ENCODE results near the gene RASGRP1. TPM values are rescaled to one million over a fixed set of nuclear protein-coding genes. Genes with fewer than 3 reads are reported as not detected.

RASGRP1 gene
- total and polyA plus RNA-seq, 7 donors: 0.33 to 3.6 (median 0.71) TPM; not detected in 2

DNA sequence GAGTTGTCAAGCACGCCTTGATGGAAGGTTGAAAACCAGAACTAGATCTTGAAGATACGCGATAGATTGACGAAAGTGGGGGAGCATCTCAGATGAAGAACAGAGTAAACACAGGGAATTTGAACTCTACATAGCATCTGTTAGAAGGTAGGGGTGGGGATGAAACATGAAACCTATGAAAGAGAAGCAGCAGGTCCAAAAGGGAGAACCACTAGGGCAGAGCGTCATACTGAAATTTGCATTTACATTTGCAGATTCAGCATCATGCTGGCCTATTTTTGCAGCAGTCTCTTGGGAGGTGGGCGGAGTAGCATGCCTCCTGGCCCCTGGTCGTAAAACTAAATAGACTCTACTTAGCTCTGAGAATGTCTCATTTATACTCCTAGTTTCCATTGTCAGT lies 46.1 kb upstream of the RASGRP1 start:
- no peaks in the 10 kb centered on the region for H3K4me1 ChIP-seq
- H3K27me3 ChIP-seq: no peaks in the 10 kb centered on the region
- no peaks in the 10 kb centered on the region for H3K36me3 ChIP-seq
- no peak overlapping the region for H3K4me3 ChIP-seq
- 71 to 77% methylated on average over 7 of the region's 7 CpGs for WGBS, 2 donors
- no peak for TF ChIP-seq POLR2A (IDR thresholded peaks at IDR 0.05)
- no peak for TF ChIP-seq EP300 (IDR thresholded peaks at IDR 0.05)
- no peak for TF ChIP-seq POLR2AphosphoS5 (IDR thresholded peaks at IDR 0.05)
- TF ChIP-seq, protein P1, sequence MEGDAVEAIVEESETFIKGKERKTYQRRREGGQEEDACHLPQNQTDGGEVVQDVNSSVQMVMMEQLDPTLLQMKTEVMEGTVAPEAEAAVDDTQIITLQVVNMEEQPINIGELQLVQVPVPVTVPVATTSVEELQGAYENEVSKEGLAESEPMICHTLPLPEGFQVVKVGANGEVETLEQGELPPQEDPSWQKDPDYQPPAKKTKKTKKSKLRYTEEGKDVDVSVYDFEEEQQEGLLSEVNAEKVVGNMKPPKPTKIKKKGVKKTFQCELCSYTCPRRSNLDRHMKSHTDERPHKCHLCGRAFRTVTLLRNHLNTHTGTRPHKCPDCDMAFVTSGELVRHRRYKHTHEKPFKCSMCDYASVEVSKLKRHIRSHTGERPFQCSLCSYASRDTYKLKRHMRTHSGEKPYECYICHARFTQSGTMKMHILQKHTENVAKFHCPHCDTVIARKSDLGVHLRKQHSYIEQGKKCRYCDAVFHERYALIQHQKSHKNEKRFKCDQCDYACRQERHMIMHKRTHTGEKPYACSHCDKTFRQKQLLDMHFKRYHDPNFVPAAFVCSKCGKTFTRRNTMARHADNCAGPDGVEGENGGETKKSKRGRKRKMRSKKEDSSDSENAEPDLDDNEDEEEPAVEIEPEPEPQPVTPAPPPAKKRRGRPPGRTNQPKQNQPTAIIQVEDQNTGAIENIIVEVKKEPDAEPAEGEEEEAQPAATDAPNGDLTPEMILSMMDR (IDR thresholded peaks at IDR 0.05): no peak
- intact Hi-C loops (cut with DNase I): no loop called here
- DNase-seq: no peak
- no peaks in the 10 kb centered on the region for H3K9me3 ChIP-seq
- no peak overlapping the region for H3K27ac ChIP-seq

DNA sequence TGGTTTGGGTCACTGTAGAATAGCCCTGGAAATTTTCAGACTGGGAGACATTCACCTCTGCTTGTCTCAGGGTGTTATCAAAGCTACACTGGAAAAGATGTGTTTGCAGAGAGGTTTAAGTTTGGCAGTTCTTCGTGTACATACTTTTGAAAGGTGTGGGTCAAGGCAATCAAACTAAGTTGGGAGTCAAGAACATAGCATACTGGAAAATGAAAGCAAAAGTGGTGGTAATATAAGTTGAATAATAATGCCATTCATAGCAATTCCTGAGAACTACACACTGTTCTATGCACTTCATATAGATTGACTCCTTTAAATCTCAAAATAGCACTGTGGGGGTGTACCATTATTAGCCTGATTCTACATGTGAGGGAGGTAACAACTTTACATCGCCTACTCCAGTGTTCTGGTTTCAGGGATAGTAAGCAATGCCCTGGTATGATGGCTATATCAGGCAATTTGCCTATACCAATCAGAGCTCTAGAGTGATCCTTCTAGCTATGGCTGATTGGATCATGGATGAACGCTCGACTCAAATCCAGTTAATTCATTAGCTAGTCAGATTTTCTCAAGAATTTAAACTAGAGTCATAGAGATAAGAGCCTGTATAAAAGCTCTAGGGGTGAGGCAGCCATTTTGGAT lies 44.6 kb upstream of the RASGRP1 start:
- no peak for DNase-seq
- H3K36me3 ChIP-seq: no peaks in the 10 kb centered on the region
- no peaks in the 10 kb centered on the region for H3K27me3 ChIP-seq
- H3K4me3 ChIP-seq: no peak overlapping the region
- no peaks in the 10 kb centered on the region for H3K9me3 ChIP-seq
- TF ChIP-seq, protein P1 (IDR thresholded peaks at IDR 0.05): no peak
- TF ChIP-seq EP300 (IDR thresholded peaks at IDR 0.05) (no peak), POLR2AphosphoS5 (IDR thresholded peaks at IDR 0.05) (no peak), POLR2A (IDR thresholded peaks at IDR 0.05) (no peak)
- no peaks in the 10 kb centered on the region for H3K4me1 ChIP-seq
- intact Hi-C loops (cut with DNase I): no loop called here
- no peak overlapping the region for H3K27ac ChIP-seq
- 66 to 83% methylated on average over 4 of the region's 4 CpGs for WGBS, 2 donors

DNA sequence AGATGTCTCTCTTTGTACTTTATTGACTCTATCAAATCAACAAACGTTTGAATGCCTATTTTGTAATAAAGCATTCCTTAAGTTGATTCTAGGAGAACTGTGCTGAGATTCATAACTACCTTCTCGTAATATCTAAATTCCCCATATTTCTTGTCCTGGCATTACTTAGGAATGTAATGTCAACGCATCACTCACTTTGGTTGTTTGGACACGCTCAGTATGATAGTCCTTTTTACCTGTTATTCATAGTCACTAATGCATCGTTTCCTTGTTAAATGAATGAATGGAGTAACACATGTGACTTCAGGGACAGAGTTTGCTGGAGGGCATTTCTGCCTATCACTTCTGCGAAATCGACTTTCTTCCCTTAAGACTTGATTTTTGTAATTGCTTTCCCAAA lies 44.1 kb upstream of the RASGRP1 start:
- no peak for DNase-seq
- 64 to 85% methylated on average over 7 of the region's 7 CpGs for WGBS, 2 donors
- no peak overlapping the region for H3K27ac ChIP-seq
- intact Hi-C loops (cut with DNase I): no loop called here
- H3K27me3 ChIP-seq: no peaks in the 10 kb centered on the region
- no peaks in the 10 kb centered on the region for H3K9me3 ChIP-seq
- TF ChIP-seq EP300 (IDR thresholded peaks at IDR 0.05) (no peak), POLR2AphosphoS5 (IDR thresholded peaks at IDR 0.05) (no peak), POLR2A (IDR thresholded peaks at IDR 0.05) (no peak)
- TF ChIP-seq, protein P1 (IDR thresholded peaks at IDR 0.05): no peak
- no peaks in the 10 kb centered on the region for H3K4me1 ChIP-seq
- no peak overlapping the region for H3K4me3 ChIP-seq
- H3K36me3 ChIP-seq: no peaks in the 10 kb centered on the region

DNA sequence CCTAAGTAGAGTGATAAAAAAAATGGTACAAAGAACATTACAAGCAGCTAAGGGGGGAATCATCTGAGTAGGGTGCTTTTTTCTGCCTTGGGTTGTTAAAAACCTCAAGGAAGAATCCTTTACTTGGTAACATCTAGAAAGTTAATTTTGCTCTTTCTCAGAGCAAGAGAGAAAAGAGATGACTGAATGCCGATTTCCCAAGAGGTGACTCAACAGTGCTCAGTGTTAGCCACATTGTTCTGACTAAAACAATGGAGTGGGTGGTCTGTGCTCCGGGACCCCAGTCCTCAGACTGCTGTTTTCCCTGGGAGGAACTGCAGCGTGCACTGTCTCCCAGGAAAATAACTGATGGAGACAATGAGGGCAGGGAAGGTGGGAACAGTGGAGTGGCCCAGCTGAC lies 41.1 kb upstream of the RASGRP1 start:
- H3K27ac ChIP-seq: no peak overlapping the region
- WGBS, 2 donors: 86 to 87% methylated on average over 3 of the region's 3 CpGs
- no peak for TF ChIP-seq EP300 (IDR thresholded peaks at IDR 0.05)
- TF ChIP-seq, protein P1 (IDR thresholded peaks at IDR 0.05): no peak
- TF ChIP-seq POLR2AphosphoS5 (IDR thresholded peaks at IDR 0.05): no peak
- TF ChIP-seq POLR2A (IDR thresholded peaks at IDR 0.05): no peak
- H3K4me3 ChIP-seq: no peak overlapping the region
- H3K27me3 ChIP-seq: no peaks in the 10 kb centered on the region
- no peaks in the 10 kb centered on the region for H3K9me3 ChIP-seq
- H3K36me3 ChIP-seq: no peaks in the 10 kb centered on the region
- intact Hi-C loops (cut with DNase I): no loop called here
- no peak for DNase-seq
- no peaks in the 10 kb centered on the region for H3K4me1 ChIP-seq

DNA sequence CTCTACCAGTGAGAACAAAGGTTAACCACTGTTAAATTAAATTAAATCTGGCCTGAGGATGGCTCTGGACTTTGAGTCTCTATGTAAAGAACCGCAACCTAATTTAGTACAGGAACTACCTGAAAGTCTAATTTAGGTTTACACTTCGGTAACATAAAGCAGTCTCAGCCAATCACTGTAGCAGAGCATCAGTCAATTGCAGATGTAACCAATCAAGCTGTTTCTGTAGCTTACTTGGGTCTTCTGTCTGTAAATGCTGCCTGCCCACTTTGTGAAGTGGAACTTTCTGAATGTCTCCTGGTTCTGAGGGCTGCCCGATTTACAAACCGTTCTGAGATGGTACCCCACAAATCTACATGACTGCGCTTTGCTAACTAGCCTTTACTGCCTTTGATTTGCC lies 39.1 kb upstream of the RASGRP1 start:
- H3K4me3 ChIP-seq: no peak overlapping the region
- H3K9me3 ChIP-seq: no peaks in the 10 kb centered on the region
- no peak for TF ChIP-seq POLR2A (IDR thresholded peaks at IDR 0.05)
- TF ChIP-seq, protein P1 (IDR thresholded peaks at IDR 0.05): no peak
- no peaks in the 10 kb centered on the region for H3K36me3 ChIP-seq
- intact Hi-C loops (cut with DNase I): no loop called here
- H3K4me1 ChIP-seq: no peaks in the 10 kb centered on the region
- no peaks in the 10 kb centered on the region for H3K27me3 ChIP-seq
- 85 to 91% methylated on average over 5 of the region's 5 CpGs for WGBS, 2 donors
- DNase-seq: no peak
- no peak overlapping the region for H3K27ac ChIP-seq
